Testis (tissue), 3 donors: ENCODE data around the gene CNNM3. TPM values are rescaled to one million over a fixed set of nuclear protein-coding genes. Genes with fewer than 3 reads are reported as not detected.

Source experiments
- DNase-seq: peaks from one replicate; pipeline ENCODE4 v3.0.0-alpha.2; 2019
- H3K27ac ChIP-seq, 2 donors: fragments of 200-600 bp; sonication (generic); one replicate each; pipeline ENCODE4 v1.5.1; 2019
- H3K27me3 ChIP-seq: fragments of 200-600 bp; sonication (generic); one replicate; pipeline ENCODE4 v1.5.1; 2019
- H3K36me3 ChIP-seq: fragments of 200-600 bp; sonication (generic); one replicate; pipeline ENCODE4 v1.5.1; 2017; ENCODE audit warnings: low read depth; ENCODE audit errors: missing control alignments
- H3K4me1 ChIP-seq: fragments of 200-600 bp; sonication (generic); one replicate; pipeline ENCODE4 v1.5.1; 2019
- H3K4me3 ChIP-seq, 2 donors: fragments of 200-600 bp; sonication (generic); one replicate each; pipeline ENCODE4 v1.5.1; 2017 to 2019
- H3K9me3 ChIP-seq: fragments of 200-600 bp; sonication (generic); one replicate; pipeline ENCODE4 v1.5.1; 2017
- CTCF ChIP-seq, 3 experiments: fragments of 450-650 bp in 2 of 3; fragments of 200-600 bp in 1 of 3; sonication (generic) in 1 of 3; IDR thresholded peaks; one replicate each; pipeline ENCODE4 v1.5.1; 2016 to 2019; ENCODE audit warnings: antibody characterized with exemption in 3 of 3, mild to moderate bottlenecking in 2 of 3, moderate library complexity in 1 of 3
- POLR2A ChIP-seq: fragments of 450-650 bp; IDR thresholded peaks from one replicate; pipeline ENCODE4 v1.6.1; 2017; ENCODE audit warnings: antibody characterized with exemption, mild to moderate bottlenecking, moderate library complexity
- WGBS, 2 donors: methylation state at CpG; one replicate each; pipeline ENCODE4 v1.1.5; 2018; 5-methylcytosine and 5-hydroxymethylcytosine counted together
- intact Hi-C: fragments of 100-400 bp; cut with DNase I; formaldehyde crosslinking; loops from one replicate; pipeline ENCODE4 v1.15.1; 2023; ENCODE audit warnings: low total_unique reads
- polyA plus RNA-seq: library from polyadenylated mRNA; stranded (reverse); fragments of 350-450 nt; fragmentation: Illumina TruSeq; extraction: RNeasy Lipid Tissue Mini Kit (QIAGEN cat#74804); gene quantifications from one replicate; pipeline ENCODE4 v1.2.3, GENCODE V29; 2014; ENCODE audit warnings: low read depth, low replicate concordance; ENCODE audit not compliant: insufficient read depth
- total RNA-seq, 2 donors: library from RNA; depleted of rRNA; stranded (reverse); fragments of >200 nt; gene quantifications; one replicate each; pipeline ENCODE4 v1.2.3, GENCODE V29; 2016

CNNM3 gene
- total and polyA plus RNA-seq, 3 donors from 2014 or later: 32.2 to 33.6 (median 33.5) TPM

DNA sequence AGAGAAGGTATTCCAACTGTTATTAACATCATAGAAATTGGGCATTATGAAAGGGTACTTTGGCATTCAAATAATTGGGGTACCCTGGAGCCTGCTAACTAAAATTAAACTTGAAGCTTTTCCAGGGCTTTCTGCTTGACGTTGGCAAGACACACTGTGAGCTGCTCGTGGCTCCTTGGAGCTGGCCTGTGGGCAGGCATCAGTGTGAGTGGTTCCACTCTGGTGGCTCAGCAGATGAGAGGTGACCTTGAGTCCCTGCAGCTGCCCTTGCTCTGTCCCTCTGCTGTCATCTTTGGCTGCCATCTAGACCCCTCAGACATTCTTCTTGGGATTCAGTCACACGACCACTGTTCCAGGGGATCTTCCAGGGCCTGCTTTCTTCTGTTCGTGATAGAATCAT is 6.7 kb downstream of the CNNM3 start:
- Histone ChIP-seq H3K27ac (no peak overlapping the region), H3K4me3 (no peak overlapping the region), H3K27me3 (no peaks in the 10 kb centered on the region), H3K36me3 (no peaks in the 10 kb centered on the region), H3K4me1 (peaks cover 13% of the 10 kb centered on the region), H3K9me3 (no peaks in the 10 kb centered on the region)
- DNase-seq: no peak
- TF ChIP-seq CTCF (IDR thresholded peaks at IDR 0.05): no peak
- TF ChIP-seq POLR2A: no peak
- intact Hi-C loops: no loop called here
- 66 to 70% methylated on average over 4 of the region's 4 CpGs for WGBS, 2 donors

- no peaks in the 10 kb centered on the region for H3K36me3 ChIP-seq
- H3K27ac ChIP-seq: no peak overlapping the region
- H3K9me3 ChIP-seq: no peaks in the 10 kb centered on the region
- DNase-seq: no peak
- H3K4me3 ChIP-seq: no peak overlapping the region
- H3K4me1 ChIP-seq: peaks cover 9% of the 10 kb centered on the region
- no peak for TF ChIP-seq POLR2A
- no peak for TF ChIP-seq CTCF (IDR thresholded peaks at IDR 0.05)
- WGBS, 2 donors: 74 to 78% methylated on average over 10 to 11 of the region's 11 CpGs
- intact Hi-C loops: no loop called here
- H3K27me3 ChIP-seq: no peaks in the 10 kb centered on the region
These were observed 7.1 kb downstream of the CNNM3 start for GRCh38 chr2:96823198-96823597.

DNA sequence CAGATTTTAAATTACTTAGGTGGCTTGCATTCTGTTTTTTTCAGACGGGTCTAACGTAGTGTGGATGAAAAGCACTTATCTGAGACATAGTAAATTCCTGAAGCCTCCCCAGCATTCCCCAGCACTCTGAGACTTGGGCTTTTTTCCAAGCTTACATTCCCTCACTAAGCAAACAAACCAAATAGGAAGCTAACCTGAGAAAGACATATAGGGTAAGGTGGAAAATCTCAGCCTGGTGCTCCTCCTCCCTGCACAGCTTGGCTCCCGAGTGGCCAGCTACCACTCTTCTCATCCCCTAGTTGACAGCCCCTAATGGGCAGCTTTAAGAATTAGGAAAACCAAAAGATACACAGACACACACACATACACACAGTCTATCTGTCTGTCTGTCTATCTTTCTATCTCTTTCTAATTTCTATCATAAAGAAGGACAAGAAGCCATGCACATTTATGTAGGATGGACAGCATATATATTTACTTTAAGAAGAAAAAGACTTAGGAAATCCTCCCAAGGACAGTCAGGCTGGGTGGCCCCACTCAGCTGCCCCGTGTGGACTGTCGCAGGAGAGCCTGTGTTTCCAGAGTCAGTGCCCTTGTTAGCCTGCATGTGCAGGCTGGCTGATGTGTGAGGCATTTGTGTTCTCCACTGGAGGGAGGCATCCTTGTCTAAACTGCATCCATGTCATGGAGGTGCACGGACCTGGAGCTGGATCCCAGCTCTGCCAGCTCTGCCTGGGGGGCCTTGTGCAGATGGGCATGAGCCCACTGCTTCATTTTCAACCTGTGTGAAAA is 8.2 kb downstream of the CNNM3 start:
- H3K4me1 ChIP-seq: peaks cover under 1% of the 10 kb centered on the region
- 57 to 58% methylated on average over 5 to 6 of the region's 6 CpGs for WGBS, 2 donors
- H3K4me3 ChIP-seq: no peak overlapping the region
- intact Hi-C loops: no loop called here
- H3K27me3 ChIP-seq: no peaks in the 10 kb centered on the region
- no peak for DNase-seq
- no peak for TF ChIP-seq POLR2A
- no peak for TF ChIP-seq CTCF (IDR thresholded peaks at IDR 0.05)
- H3K27ac ChIP-seq: no peak overlapping the region
- H3K36me3 ChIP-seq: no peaks in the 10 kb centered on the region
- H3K9me3 ChIP-seq: no peaks in the 10 kb centered on the region

GRCh38 chr2:96825057-96825456 is 9.0 kb downstream of the CNNM3 start:
- intact Hi-C loops: no loop called here
- H3K4me3 ChIP-seq: no peak overlapping the region
- TF ChIP-seq POLR2A (no peak), CTCF (IDR thresholded peaks at IDR 0.05) (no peak)
- no peak overlapping the region for H3K27ac ChIP-seq
- WGBS, 2 donors: 93 to 94% methylated on average over 8 to 14 of the region's 14 CpGs
- DNase-seq: no peak
- no peaks in the 10 kb centered on the region for H3K9me3 ChIP-seq
- no peaks in the 10 kb centered on the region for H3K36me3 ChIP-seq
- no peaks in the 10 kb centered on the region for H3K27me3 ChIP-seq
- no peaks in the 10 kb centered on the region for H3K4me1 ChIP-seq
